ENCODE data around the gene E2F2.
A peak's percentile ranks its signal among the peaks of the same experiment; 100 is the strongest.

The E2F2 gene

GRCh38 chr1:23563003-23563402, 32.0 kb upstream of the E2F2 start:
- DNase-seq (ENCODE audit: low read depth), result no peak

- no peak for DNase-seq (ENCODE audit: low read depth)
These were observed 31.3 kb upstream of the E2F2 start for GRCh38 chr1:23562137-23562876.

GRCh38 chr1:23561813-23562100, 30.7 kb upstream of the E2F2 start:
- no peak for DNase-seq (ENCODE audit: low read depth)

GRCh38 chr1:23561076-23561812, 30.2 kb upstream of the E2F2 start:
- no peak for DNase-seq (ENCODE audit: low read depth)

- DNase-seq (ENCODE audit: low read depth), result no peak
These were observed 29.1 kb upstream of the E2F2 start for GRCh38 chr1:23559985-23560741.

GRCh38 chr1:23559136-23559984, 28.3 kb upstream of the E2F2 start, which contains the start of gene ID3:
ID3 (minus strand) TSS chr1:23559501; CDS start chr1:23559426, 75 bp downstream.
- DNase-seq (ENCODE audit: low read depth), result peak; percentile 87

GRCh38 chr1:23558872-23559135, 27.8 kb upstream of the E2F2 start:
- no peak for DNase-seq (ENCODE audit: low read depth)

- peak; percentile 47 for DNase-seq (ENCODE audit: low read depth)
These were observed 27.3 kb upstream of the E2F2 start for GRCh38 chr1:23558140-23558871.

- no peak for DNase-seq (ENCODE audit: low read depth)
These were observed 26.6 kb upstream of the E2F2 start for GRCh38 chr1:23557471-23558124.

GRCh38 chr1:23556635-23557470, 25.8 kb upstream of the E2F2 start:
- no peak for DNase-seq (ENCODE audit: low read depth)

- no peak for DNase-seq (ENCODE audit: low read depth)
These were observed 25.1 kb upstream of the E2F2 start for GRCh38 chr1:23555986-23556634.

GRCh38 chr1:23555270-23555985, 24.4 kb upstream of the E2F2 start:
- no peak for DNase-seq (ENCODE audit: low read depth)

GRCh38 chr1:23554481-23555269, 23.6 kb upstream of the E2F2 start:
- peak; percentile 84 for DNase-seq (ENCODE audit: low read depth)

- DNase-seq (ENCODE audit: low read depth), result no peak
These were observed 23.1 kb upstream of the E2F2 start for GRCh38 chr1:23554127-23554480.

- DNase-seq (ENCODE audit: low read depth), result no peak
These were observed 22.4 kb upstream of the E2F2 start for GRCh38 chr1:23553231-23554126.

- no peak for DNase-seq (ENCODE audit: low read depth)
These were observed 20.8 kb upstream of the E2F2 start for GRCh38 chr1:23551849-23552248.

- no peak for DNase-seq (ENCODE audit: low read depth)
These were observed 17.7 kb upstream of the E2F2 start for GRCh38 chr1:23548704-23549143.
